HepG2 (cell line): Measurements from ENCODE around the gene APOL4. TPM values are rescaled to one million over a fixed set of nuclear protein-coding genes. Genes with fewer than 3 reads are reported as not detected.

Source experiments
- ATAC-seq: fragments of 200-7000 bp; cut with Tn5 transposase; 3 replicates; pipeline ENCODE4 v1.9.1; 2020; ENCODE audit warnings: mild to moderate bottlenecking, moderate library complexity
- BruUV-seq: library from RNA; stranded (reverse); fragments of 400-500 nt; replicated peaks from 2 replicates; lab custom pipeline; 2021; lab: Mats Ljungman, UMichigan
- CTCF ChIA-PET: fragments of 300-600 bp; formaldehyde crosslinking; extraction: SDS; loops from one replicate; lab custom pipeline; 2021; ENCODE audit warnings: low total read pairs, inconsistent platforms, low intra/inter-chr PET ratio; lab: Yijun Ruan, JAX
- POLR2A ChIA-PET: fragments of 350-600 bp; sonication (Branson Sonifier 250); formaldehyde crosslinking; loops from one replicate; lab custom pipeline; 2020; ENCODE audit warnings: antibody characterized with exemption, inconsistent platforms; lab: Yijun Ruan, JAX
- DNase-seq: peaks from one replicate; pipeline ENCODE4 v3.0.0-alpha.2; 2015; ENCODE audit warnings: low spot score
- FAIRE-seq: peaks from 3 replicates; lab custom pipeline; 2011; peaks lifted over from hg19 to GRCh38; lab: Jason Lieb, UNC
- H2AFZ ChIP-seq: one replicate; pipeline ENCODE4 v1.6.1; 2011; ENCODE audit warnings: low read length, inconsistent platforms
- H3K27ac ChIP-seq: fragments of 300-600 bp; 3 replicates; pipeline ENCODE4 v1.8.0; 2011; ENCODE audit warnings: mixed run types, mild to moderate bottlenecking, mixed read lengths, low read length, inconsistent platforms; ENCODE audit not compliant: insufficient read depth; ENCODE audit errors: extremely low read length
- H3K27me3 ChIP-seq, 2 experiments: fragments of 200-600 bp in 1 of 2; 2 replicates in 1 of 2; 3 replicates in 1 of 2; pipeline versions ENCODE4 v1.6.0 to v1.8.0; 2011; ENCODE audit warnings: low read length in 2 of 2, mild to moderate bottlenecking in 2 of 2, moderate library complexity in 2 of 2, inconsistent platforms in 1 of 2; ENCODE audit not compliant: insufficient read depth in 2 of 2, control insufficient read depth in 1 of 2
- H3K36me3 ChIP-seq, 2 experiments: fragments of 200-600 bp in 1 of 2; replicated peaks in 1 of 2; 2 replicates in 1 of 2; 3 replicates in 1 of 2; pipeline versions ENCODE4 v1.5.1 to v1.8.0; 2011; ENCODE audit warnings: low read length in 2 of 2, inconsistent platforms in 1 of 2; ENCODE audit not compliant: insufficient read depth in 2 of 2, control insufficient read depth in 1 of 2
- H3K4me1 ChIP-seq: 2 replicates; pipeline ENCODE4 v1.5.1; 2012; ENCODE audit warnings: low read length, inconsistent platforms; ENCODE audit not compliant: insufficient read depth
- H3K4me2 ChIP-seq: 2 replicates; pipeline ENCODE4 v1.6.0; 2011; ENCODE audit warnings: low read depth, low read length, inconsistent platforms
- H3K4me3 ChIP-seq, 3 experiments: fragments of 200-600 bp in 1 of 3; sonication (generic), shearing (Covaris generic) in 1 of 3; replicated peaks in 1 of 3; 2 replicates each; pipeline ENCODE4 v1.5.1; 2011 to 2016; ENCODE audit warnings: low read length in 3 of 3, inconsistent platforms in 2 of 3, low read depth in 2 of 3, mild to moderate bottlenecking in 2 of 3, control low read depth in 1 of 3, mixed read lengths in 1 of 3; ENCODE audit not compliant: insufficient read depth in 1 of 3
- H3K79me2 ChIP-seq: one replicate; pipeline ENCODE4 v1.6.1; 2011; ENCODE audit warnings: low read length, inconsistent platforms; ENCODE audit not compliant: insufficient read depth
- H3K9ac ChIP-seq: 2 replicates; pipeline ENCODE4 v1.6.0; 2011; ENCODE audit warnings: mild to moderate bottlenecking, low read depth, low read length, inconsistent platforms; ENCODE audit not compliant: insufficient read depth
- H3K9me3 ChIP-seq: 2 replicates; pipeline ENCODE4 v1.5.1; 2012; ENCODE audit warnings: mild to moderate bottlenecking, low read length
- H4K20me1 ChIP-seq: 2 replicates; pipeline ENCODE4 v1.6.0; 2011; ENCODE audit warnings: inconsistent platforms, mild to moderate bottlenecking, low read length, moderate library complexity; ENCODE audit not compliant: insufficient read depth
- FOSL2 ChIP-seq: sonication (generic); formaldehyde crosslinking; IDR thresholded peaks from 2 replicates; pipeline ENCODE4 v1.4.0; 2020; ENCODE audit warnings: missing genetic modification reagents
- GATAD2A ChIP-seq: IDR thresholded peaks from 2 replicates; pipeline ENCODE4 v1.6.1; 2016
- HNF4G ChIP-seq, 2 experiments: sonication (generic) in 1 of 2; formaldehyde crosslinking in 1 of 2; IDR thresholded peaks; 2 replicates each; pipeline versions ENCODE4 v1.4.0 to v1.6.1; 2011 to 2020; ENCODE audit warnings: borderline replicate concordance in 2 of 2, low read depth in 2 of 2, mild to moderate bottlenecking in 2 of 2, low read length in 1 of 2, missing genetic modification reagents in 1 of 2, moderate library complexity in 1 of 2
- HOXA5 ChIP-seq: sonication (generic); formaldehyde crosslinking; IDR thresholded peaks from 2 replicates; pipeline ENCODE4 v1.4.0; 2020; ENCODE audit warnings: missing genetic modification reagents
- NR2F1 ChIP-seq, 2 experiments: fragments of 450-650 bp in 1 of 2; formaldehyde crosslinking in 1 of 2; IDR thresholded peaks; 2 replicates each; pipeline versions ENCODE4 v1.5.0 to v1.6.1; 2016 to 2020; ENCODE audit warnings: mild to moderate bottlenecking in 1 of 2, missing compliant biosample characterization in 1 of 2, missing genetic modification reagents in 1 of 2, moderate library complexity in 1 of 2
- POLR2G ChIP-seq: fragments of 200-400 bp; formaldehyde crosslinking; IDR thresholded peaks from 2 replicates; pipeline ENCODE4 v1.6.1; 2018; ENCODE audit warnings: mild to moderate bottlenecking, low read depth, low read length, moderate library complexity
- RARA ChIP-seq: IDR thresholded peaks from 2 replicates; pipeline ENCODE4 v1.6.1; 2016; ENCODE audit warnings: missing genetic modification reagents, missing compliant biosample characterization
- ZNF101 ChIP-seq: sonication (generic); formaldehyde crosslinking; IDR thresholded peaks from 2 replicates; pipeline ENCODE4 v1.4.0; 2020; ENCODE audit warnings: mild to moderate bottlenecking, low read depth, missing genetic modification reagents, borderline replicate concordance
- ZNF282 ChIP-seq: fragments of 450-650 bp; IDR thresholded peaks from 2 replicates; pipeline ENCODE4 v1.6.1; 2018; ENCODE audit not compliant: partially characterized antibody
- ZNF761 ChIP-seq: sonication (generic); formaldehyde crosslinking; conservative IDR thresholded peaks from 2 replicates; pipeline ENCODE4 v1.4.0; 2020; ENCODE audit warnings: mild to moderate bottlenecking, missing genetic modification reagents
- ZZZ3 ChIP-seq: sonication (generic); formaldehyde crosslinking; IDR thresholded peaks from 2 replicates; pipeline ENCODE4 v1.4.0; 2020; ENCODE audit warnings: missing genetic modification reagents, mild to moderate bottlenecking, borderline replicate concordance
- WGBS: methylation state at CpG from one replicate; pipeline ENCODE4 v1.1.6; 2017; ENCODE audit warnings: low lambda C conversion rate; 5-methylcytosine and 5-hydroxymethylcytosine counted together
- in situ Hi-C: cut with HindIII; loops from 2 replicates; pipeline ENCODE4 v1.10.0; 2017; ENCODE audit warnings: low pct_unique_long_range_greater_than_20kb; ENCODE audit not compliant: extremely low pct_ligation_motif_present
- intact Hi-C: fragments of 100-400 bp; cut with micrococcal nuclease; formaldehyde crosslinking; loops from one replicate; pipeline ENCODE4 v1.10.0; 2022; ENCODE audit not compliant: unreplicated experiment
- polyA plus RNA-seq, 8 experiments: library from polyadenylated mRNA; depleted of rRNA in 3 of 8; stranded (reverse) in 7 of 8; unstranded in 1 of 8; fragments of >200 nt; fragmentation: Illumina TruSeq in 4 of 8; extraction: Trizol in 4 of 8; gene quantifications; 2 replicates each; pipeline versions ENCODE4 v1.2.1 to v1.2.3, GENCODE V29; 2011 to 2016; ENCODE audit warnings: low read depth in 4 of 8, missing spikeins in 1 of 8, mixed read lengths in 1 of 8; ENCODE audit not compliant: insufficient read depth in 1 of 8
- total RNA-seq, 5 experiments: library from RNA; depleted of rRNA; stranded (reverse); fragments of >200 nt; fragmentation: Illumina TruSeq; extraction: Trizol; gene quantifications; 2 replicates each; pipeline ENCODE4 v1.2.3, GENCODE V29; 2016; ENCODE audit warnings: low read depth in 1 of 5
- TF ChIP-seq, protein P1 (sequence below): sonication (generic); formaldehyde crosslinking; IDR thresholded peaks from 2 replicates; pipeline ENCODE4 v1.9.0; 2021; ENCODE audit warnings: missing genetic modification reagents, mild to moderate bottlenecking, borderline replicate concordance
- TF ChIP-seq, protein P2 (sequence below): sonication (generic); formaldehyde crosslinking; IDR thresholded peaks from 2 replicates; pipeline ENCODE4; 2020; ENCODE audit warnings: missing genetic modification reagents, mild to moderate bottlenecking, borderline replicate concordance
- TF ChIP-seq, protein P3 (sequence below): sonication (generic); formaldehyde crosslinking; conservative IDR thresholded peaks from 2 replicates; pipeline ENCODE4 v1.4.0; 2020; ENCODE audit warnings: mild to moderate bottlenecking, missing genetic modification reagents, moderate library complexity

APOL4 gene
- total and polyA plus RNA-seq, 2 of the 13 experiments (the other 11 are each of a cell fraction or from before 2014, with no cell fraction given): 0.77 to 2.8 TPM

DNA sequence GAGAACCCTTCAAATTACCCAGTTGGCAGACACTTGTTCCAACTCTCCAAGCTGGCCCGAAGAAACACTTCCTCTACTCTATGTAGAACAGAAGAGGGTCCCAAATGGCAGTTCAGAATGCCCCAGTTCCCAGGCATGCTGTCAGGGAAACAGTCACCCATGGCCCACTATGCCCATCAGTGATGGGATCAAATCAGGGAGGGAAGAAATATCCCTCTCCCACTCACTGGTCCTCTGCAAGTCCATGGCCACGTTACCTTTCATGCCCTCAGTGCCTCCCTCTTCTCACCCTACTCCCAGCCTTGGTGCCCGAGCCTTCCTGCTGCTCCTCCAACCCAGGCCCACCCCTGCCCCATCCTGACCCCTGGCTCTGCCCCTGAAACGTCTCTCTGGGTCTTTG is 57.7 kb downstream of the APOL4 start (continued):
- TF ChIP-seq FOSL2 (CRISPR knock-in tag) (no peak), POLR2G (no peak), RARA (no peak)
- TF ChIP-seq, protein P1, sequence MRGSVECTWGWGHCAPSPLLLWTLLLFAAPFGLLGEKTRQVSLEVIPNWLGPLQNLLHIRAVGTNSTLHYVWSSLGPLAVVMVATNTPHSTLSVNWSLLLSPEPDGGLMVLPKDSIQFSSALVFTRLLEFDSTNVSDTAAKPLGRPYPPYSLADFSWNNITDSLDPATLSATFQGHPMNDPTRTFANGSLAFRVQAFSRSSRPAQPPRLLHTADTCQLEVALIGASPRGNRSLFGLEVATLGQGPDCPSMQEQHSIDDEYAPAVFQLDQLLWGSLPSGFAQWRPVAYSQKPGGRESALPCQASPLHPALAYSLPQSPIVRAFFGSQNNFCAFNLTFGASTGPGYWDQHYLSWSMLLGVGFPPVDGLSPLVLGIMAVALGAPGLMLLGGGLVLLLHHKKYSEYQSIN (CRISPR knock-in tag): no peak
- TF ChIP-seq, all 625 proteins: peak for 0

DNA sequence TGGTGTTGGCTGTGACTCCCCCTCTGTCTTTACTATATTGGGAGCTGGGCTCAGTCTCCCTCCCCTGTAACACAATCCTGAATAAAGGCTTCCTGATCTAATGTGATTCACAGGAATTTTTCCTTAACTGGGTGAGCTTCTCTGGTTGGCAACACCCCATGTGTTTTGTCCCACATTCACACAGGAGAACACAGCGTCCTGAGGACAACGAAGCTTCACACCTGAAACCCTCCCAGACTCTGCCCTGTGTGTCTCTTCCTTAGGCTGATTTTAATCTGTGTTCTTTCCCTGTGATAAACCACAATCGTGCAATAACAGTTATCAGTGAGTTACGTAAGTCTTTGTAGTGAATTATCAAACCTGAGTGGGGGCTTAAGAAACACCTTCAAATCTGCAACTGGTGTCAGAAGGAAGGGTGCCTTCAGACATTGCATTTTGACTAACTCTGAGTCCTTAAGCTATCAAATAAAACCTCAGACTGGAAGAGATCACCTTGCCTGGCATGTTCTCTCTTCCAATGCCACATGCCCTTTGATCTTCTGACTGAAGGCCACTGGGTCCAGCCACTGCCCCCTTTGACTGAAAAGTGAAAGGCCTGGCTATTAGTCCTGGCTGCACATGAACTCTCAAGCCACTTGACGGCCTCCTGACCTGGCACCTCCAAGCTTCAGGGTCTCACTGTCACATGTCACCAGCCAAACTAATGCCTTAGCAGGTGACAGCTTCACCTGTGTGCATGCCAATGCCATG is 58.4 kb downstream of the APOL4 start:
- H3K27me3 ChIP-seq: no peaks in the 10 kb centered on the region
- in situ Hi-C loops: loop anchor here (5.0 to 10.0 kb wide), 2 partner anchors 39 to 82 kb away; no protein-coding TSS in a partner anchor
- H3K9me3 ChIP-seq: no peaks in the 10 kb centered on the region
- ChIA-PET CTCF (interaction anchor here (4.8 kb wide), 1 partner anchor 37 kb away, joined by 42 read pairs; no protein-coding TSS in a partner anchor), POLR2A (no interaction called here)
- no peak overlapping the region for H3K4me3 ChIP-seq
- no peaks in the 10 kb centered on the region for H3K79me2 ChIP-seq
- no peak overlapping the region for H3K27ac ChIP-seq
- intact Hi-C loops: no loop called here
- no TSS peak for BruUV-seq
- peak; percentile 53 for DNase-seq
- no peak overlapping the region for H2AFZ ChIP-seq
- H4K20me1 ChIP-seq: no peaks in the 10 kb centered on the region
- peaks cover 20% of the 10 kb centered on the region for H3K4me1 ChIP-seq
- peak overlapping the region; percentile 46 for H3K4me2 ChIP-seq
- H3K36me3 ChIP-seq: no peaks in the 10 kb centered on the region
- peak; percentile 68 for ATAC-seq
- FAIRE-seq: peak; percentile 8
- 18% methylated on average over 4 of the region's 5 CpGs for WGBS
- H3K9ac ChIP-seq: no peak overlapping the region
- TF ChIP-seq ZZZ3 (CRISPR knock-in tag) (no peak), ZNF101 (CRISPR knock-in tag) (no peak), GATAD2A (CRISPR knock-in tag) (0 out of 2 replicates have a peak, but pooled peaks have one; percentile 20), HOXA5 (CRISPR knock-in tag) (no peak), HNF4G (IDR thresholded peaks at IDR 0.05; ENCODE audit: borderline replicate concordance, low read depth, low read length) (peak; percentile 67), HNF4G (CRISPR knock-in tag; IDR thresholded peaks at IDR 0.05; ENCODE audit: borderline replicate concordance, low read depth) (peak; percentile 73; the same call in 1 of the 2 replicates), ZNF761 (CRISPR knock-in tag) (no peak), NR2F1 (CRISPR knock-in tag; IDR thresholded peaks at IDR 0.05) (0 out of 4 replicates have a peak, but pooled peaks have one; percentile 18 to 28), ZNF282 (no peak)
- TF ChIP-seq, protein P2, sequence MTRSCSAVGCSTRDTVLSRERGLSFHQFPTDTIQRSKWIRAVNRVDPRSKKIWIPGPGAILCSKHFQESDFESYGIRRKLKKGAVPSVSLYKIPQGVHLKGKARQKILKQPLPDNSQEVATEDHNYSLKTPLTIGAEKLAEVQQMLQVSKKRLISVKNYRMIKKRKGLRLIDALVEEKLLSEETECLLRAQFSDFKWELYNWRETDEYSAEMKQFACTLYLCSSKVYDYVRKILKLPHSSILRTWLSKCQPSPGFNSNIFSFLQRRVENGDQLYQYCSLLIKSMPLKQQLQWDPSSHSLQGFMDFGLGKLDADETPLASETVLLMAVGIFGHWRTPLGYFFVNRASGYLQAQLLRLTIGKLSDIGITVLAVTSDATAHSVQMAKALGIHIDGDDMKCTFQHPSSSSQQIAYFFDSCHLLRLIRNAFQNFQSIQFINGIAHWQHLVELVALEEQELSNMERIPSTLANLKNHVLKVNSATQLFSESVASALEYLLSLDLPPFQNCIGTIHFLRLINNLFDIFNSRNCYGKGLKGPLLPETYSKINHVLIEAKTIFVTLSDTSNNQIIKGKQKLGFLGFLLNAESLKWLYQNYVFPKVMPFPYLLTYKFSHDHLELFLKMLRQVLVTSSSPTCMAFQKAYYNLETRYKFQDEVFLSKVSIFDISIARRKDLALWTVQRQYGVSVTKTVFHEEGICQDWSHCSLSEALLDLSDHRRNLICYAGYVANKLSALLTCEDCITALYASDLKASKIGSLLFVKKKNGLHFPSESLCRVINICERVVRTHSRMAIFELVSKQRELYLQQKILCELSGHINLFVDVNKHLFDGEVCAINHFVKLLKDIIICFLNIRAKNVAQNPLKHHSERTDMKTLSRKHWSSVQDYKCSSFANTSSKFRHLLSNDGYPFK (CRISPR knock-in tag): no peak
- TF ChIP-seq, protein P3, sequence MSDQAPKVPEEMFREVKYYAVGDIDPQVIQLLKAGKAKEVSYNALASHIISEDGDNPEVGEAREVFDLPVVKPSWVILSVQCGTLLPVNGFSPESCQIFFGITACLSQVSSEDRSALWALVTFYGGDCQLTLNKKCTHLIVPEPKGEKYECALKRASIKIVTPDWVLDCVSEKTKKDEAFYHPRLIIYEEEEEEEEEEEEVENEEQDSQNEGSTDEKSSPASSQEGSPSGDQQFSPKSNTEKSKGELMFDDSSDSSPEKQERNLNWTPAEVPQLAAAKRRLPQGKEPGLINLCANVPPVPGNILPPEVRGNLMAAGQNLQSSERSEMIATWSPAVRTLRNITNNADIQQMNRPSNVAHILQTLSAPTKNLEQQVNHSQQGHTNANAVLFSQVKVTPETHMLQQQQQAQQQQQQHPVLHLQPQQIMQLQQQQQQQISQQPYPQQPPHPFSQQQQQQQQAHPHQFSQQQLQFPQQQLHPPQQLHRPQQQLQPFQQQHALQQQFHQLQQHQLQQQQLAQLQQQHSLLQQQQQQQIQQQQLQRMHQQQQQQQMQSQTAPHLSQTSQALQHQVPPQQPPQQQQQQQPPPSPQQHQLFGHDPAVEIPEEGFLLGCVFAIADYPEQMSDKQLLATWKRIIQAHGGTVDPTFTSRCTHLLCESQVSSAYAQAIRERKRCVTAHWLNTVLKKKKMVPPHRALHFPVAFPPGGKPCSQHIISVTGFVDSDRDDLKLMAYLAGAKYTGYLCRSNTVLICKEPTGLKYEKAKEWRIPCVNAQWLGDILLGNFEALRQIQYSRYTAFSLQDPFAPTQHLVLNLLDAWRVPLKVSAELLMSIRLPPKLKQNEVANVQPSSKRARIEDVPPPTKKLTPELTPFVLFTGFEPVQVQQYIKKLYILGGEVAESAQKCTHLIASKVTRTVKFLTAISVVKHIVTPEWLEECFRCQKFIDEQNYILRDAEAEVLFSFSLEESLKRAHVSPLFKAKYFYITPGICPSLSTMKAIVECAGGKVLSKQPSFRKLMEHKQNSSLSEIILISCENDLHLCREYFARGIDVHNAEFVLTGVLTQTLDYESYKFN (CRISPR knock-in tag): 0 out of 2 replicates have a peak, but pooled peaks have one; percentile 40
